ENCODE data around the gene MCTP1.

MCTP1 gene

DNA sequence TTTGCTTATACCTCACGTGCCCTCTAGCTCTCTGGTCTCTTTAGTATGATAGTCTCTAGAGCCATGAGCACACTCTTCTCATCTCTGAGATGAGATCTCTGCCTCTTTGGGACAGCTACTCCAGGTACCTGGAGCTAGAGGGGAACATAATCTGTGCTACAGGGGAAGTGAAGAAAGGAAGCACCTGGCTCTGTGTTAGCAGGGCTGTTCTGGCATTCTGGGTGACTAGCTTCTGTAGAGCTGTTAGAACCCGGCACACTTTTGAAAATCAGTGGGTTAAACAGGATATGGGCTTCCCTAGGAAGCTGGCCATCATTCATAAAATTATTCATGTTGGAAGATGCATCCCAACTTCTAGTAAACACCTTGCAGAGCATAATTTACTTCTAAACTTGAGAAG lies 224.8 kb downstream of the MCTP1 start:
- no peaks in the 10 kb centered on the region for H3K4me1 ChIP-seq (ENCODE audit: control insufficient read depth, insufficient read depth, low read length)
- H3K9me3 ChIP-seq (ENCODE audit: control insufficient read depth, low read length) = no peaks in the 10 kb centered on the region
- no peak overlapping the region for H3K4me3 ChIP-seq (ENCODE audit: low read length)
- no peak overlapping the region for H3K9ac ChIP-seq (ENCODE audit: low read length)
- no peaks in the 10 kb centered on the region for H3K36me3 ChIP-seq (ENCODE audit: control insufficient read depth, insufficient read depth, low read length)
- no peaks in the 10 kb centered on the region for H3K27me3 ChIP-seq (ENCODE audit: control insufficient read depth, insufficient read depth, low read length)

DNA sequence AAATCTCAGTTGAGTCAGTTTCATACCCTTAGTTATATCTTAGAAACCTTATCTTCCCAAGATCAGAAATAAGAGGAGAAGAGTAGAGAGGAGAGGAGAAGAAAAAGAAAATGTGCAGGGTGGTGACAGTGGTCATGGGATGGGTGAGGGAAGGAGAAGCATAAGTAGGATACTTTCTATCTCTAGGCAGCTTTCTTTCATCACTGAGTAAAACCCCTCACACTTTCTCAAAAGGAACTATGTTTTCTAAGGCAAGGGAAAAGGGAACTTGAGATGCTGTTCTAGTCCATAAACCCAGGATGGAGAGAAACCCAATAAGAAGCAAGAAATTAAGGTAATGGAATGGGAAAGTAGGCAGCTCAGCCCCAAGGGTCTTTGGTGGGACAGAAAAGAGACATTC lies 225.3 kb downstream of the MCTP1 start:
- no peaks in the 10 kb centered on the region for H3K27me3 ChIP-seq (ENCODE audit: control insufficient read depth, insufficient read depth, low read length)
- H3K4me1 ChIP-seq (ENCODE audit: control insufficient read depth, insufficient read depth, low read length) = no peaks in the 10 kb centered on the region
- no peaks in the 10 kb centered on the region for H3K36me3 ChIP-seq (ENCODE audit: control insufficient read depth, insufficient read depth, low read length)
- H3K9ac ChIP-seq (ENCODE audit: low read length) = no peak overlapping the region
- H3K9me3 ChIP-seq (ENCODE audit: control insufficient read depth, low read length) = no peaks in the 10 kb centered on the region
- H3K4me3 ChIP-seq (ENCODE audit: low read length) = no peak overlapping the region

GRCh38 chr5:95057615-95058014 lies 227.3 kb downstream of the MCTP1 start:
- no peaks in the 10 kb centered on the region for H3K4me1 ChIP-seq (ENCODE audit: control insufficient read depth, insufficient read depth, low read length)
- no peaks in the 10 kb centered on the region for H3K36me3 ChIP-seq (ENCODE audit: control insufficient read depth, insufficient read depth, low read length)
- H3K27me3 ChIP-seq (ENCODE audit: control insufficient read depth, insufficient read depth, low read length) = no peaks in the 10 kb centered on the region

DNA sequence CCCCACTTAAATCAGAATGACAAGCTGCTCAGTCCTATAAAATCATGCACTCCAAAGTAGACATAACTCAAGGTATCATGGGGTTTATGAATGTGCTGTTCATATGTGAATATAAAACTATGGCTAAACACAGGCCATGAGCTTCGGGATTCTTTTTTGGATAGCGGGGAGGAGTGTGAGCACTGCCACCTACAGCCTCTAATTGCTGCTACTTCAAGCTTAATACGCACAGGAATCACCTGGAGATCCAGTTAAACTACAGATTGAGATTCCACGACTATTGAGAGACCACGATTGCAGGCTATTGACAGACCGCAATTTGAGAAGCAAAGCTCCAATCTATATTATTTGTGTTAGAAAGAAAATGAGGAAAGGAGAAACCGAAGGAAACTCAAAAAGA lies 231.6 kb downstream of the MCTP1 start:
- Histone ChIP-seq H3K4me3 (ENCODE audit: low read length) (no peak overlapping the region), H3K4me1 (ENCODE audit: control insufficient read depth, insufficient read depth, low read length) (no peaks in the 10 kb centered on the region), H3K9me3 (ENCODE audit: control insufficient read depth, low read length) (no peaks in the 10 kb centered on the region), H3K9ac (ENCODE audit: low read length) (no peak overlapping the region), H3K36me3 (ENCODE audit: control insufficient read depth, insufficient read depth, low read length) (no peaks in the 10 kb centered on the region), H3K27me3 (ENCODE audit: control insufficient read depth, insufficient read depth, low read length) (no peaks in the 10 kb centered on the region)

More at GRCh38 chr5:95057615-95058014, 227.3 kb downstream of the MCTP1 start:
- Histone ChIP-seq H3K9me3 (ENCODE audit: control insufficient read depth, low read length) (no peaks in the 10 kb centered on the region), H3K4me3 (ENCODE audit: low read length) (no peak overlapping the region), H3K9ac (ENCODE audit: low read length) (no peak overlapping the region)

DNA sequence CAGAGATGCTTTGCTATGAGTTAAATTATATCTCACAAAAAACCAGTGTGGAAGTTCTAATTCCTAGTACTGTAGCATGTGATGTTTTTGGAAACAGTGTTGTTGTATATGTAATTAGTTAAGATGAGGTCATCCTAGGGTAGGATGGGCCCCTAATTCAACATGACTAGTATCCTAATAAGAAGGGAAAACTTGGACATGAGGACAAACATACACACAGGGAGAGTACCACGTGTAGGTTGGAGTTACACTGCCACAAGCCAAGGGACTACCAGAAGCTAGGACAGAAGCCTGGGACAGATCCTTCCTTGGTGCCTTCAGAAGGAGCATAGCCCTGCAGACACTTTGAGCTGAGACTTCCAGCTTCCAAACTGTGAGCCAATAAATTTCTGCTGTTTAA lies 234.2 kb downstream of the MCTP1 start:
- Histone ChIP-seq H3K4me1 (ENCODE audit: control insufficient read depth, insufficient read depth, low read length) (no peaks in the 10 kb centered on the region), H3K4me3 (ENCODE audit: low read length) (no peak overlapping the region), H3K9ac (ENCODE audit: low read length) (no peak overlapping the region), H3K27me3 (ENCODE audit: control insufficient read depth, insufficient read depth, low read length) (no peaks in the 10 kb centered on the region), H3K36me3 (ENCODE audit: control insufficient read depth, insufficient read depth, low read length) (no peaks in the 10 kb centered on the region), H3K9me3 (ENCODE audit: control insufficient read depth, low read length) (no peaks in the 10 kb centered on the region)

DNA sequence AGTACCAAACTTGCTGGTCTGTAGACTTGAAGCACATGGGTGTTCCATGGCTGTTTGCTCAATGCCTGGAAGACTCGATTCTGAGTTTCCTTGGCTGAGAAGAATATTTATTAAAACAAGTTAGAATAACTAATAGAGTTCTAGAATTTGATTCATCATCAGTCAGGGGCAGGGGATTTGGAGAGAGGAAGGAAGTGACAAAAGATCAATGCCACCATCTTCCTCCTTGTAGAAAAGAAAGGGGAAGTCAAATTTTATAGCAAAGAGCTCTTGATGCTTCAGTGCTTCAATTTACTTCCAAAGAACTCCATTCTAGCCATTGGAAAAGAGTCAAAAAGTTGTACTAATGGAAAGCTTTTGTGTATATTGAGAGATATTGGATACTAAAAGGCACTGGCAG lies 236.3 kb downstream of the MCTP1 start:
- Histone ChIP-seq H3K4me3 (ENCODE audit: low read length) (no peak overlapping the region), H3K9me3 (ENCODE audit: control insufficient read depth, low read length) (no peaks in the 10 kb centered on the region), H3K9ac (ENCODE audit: low read length) (no peak overlapping the region), H3K27me3 (ENCODE audit: control insufficient read depth, insufficient read depth, low read length) (no peaks in the 10 kb centered on the region), H3K4me1 (ENCODE audit: control insufficient read depth, insufficient read depth, low read length) (no peaks in the 10 kb centered on the region), H3K36me3 (ENCODE audit: control insufficient read depth, insufficient read depth, low read length) (no peaks in the 10 kb centered on the region)

- Histone ChIP-seq H3K27me3 (ENCODE audit: control insufficient read depth, insufficient read depth, low read length) (no peaks in the 10 kb centered on the region), H3K9me3 (ENCODE audit: control insufficient read depth, low read length) (no peaks in the 10 kb centered on the region), H3K4me1 (ENCODE audit: control insufficient read depth, insufficient read depth, low read length) (peaks cover 17% of the 10 kb centered on the region), H3K4me3 (ENCODE audit: low read length) (no peak overlapping the region), H3K9ac (ENCODE audit: low read length) (no peak overlapping the region), H3K36me3 (ENCODE audit: control insufficient read depth, insufficient read depth, low read length) (no peaks in the 10 kb centered on the region)
Observed at GRCh38 chr5:95045181-95045965, 239.5 kb downstream of the MCTP1 start.

DNA sequence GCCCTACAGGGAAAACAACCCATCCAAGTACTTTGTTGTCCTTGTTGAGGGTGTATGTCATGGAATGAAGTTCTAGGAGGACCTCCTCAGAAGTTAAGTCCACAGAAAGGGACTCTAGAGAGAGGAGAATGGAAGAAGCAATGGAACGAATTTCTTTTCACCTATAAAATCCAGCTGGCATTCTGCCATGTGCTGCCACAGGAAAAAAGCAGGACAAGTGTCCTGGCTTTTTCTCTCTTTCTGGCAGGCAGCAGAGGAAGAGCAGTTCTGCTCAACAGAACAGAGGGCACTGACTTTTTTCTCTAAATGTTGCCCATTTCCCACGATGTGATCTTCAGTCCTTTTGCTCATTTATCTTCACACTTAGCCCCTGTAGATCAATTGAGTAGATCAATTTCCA lies 240.8 kb downstream of the MCTP1 start:
- Histone ChIP-seq H3K9me3 (ENCODE audit: control insufficient read depth, low read length) (no peaks in the 10 kb centered on the region), H3K27me3 (ENCODE audit: control insufficient read depth, insufficient read depth, low read length) (no peaks in the 10 kb centered on the region), H3K4me3 (ENCODE audit: low read length) (no peak overlapping the region), H3K36me3 (ENCODE audit: control insufficient read depth, insufficient read depth, low read length) (no peaks in the 10 kb centered on the region), H3K4me1 (ENCODE audit: control insufficient read depth, insufficient read depth, low read length) (peaks cover 17% of the 10 kb centered on the region), H3K9ac (ENCODE audit: low read length) (no peak overlapping the region)

DNA sequence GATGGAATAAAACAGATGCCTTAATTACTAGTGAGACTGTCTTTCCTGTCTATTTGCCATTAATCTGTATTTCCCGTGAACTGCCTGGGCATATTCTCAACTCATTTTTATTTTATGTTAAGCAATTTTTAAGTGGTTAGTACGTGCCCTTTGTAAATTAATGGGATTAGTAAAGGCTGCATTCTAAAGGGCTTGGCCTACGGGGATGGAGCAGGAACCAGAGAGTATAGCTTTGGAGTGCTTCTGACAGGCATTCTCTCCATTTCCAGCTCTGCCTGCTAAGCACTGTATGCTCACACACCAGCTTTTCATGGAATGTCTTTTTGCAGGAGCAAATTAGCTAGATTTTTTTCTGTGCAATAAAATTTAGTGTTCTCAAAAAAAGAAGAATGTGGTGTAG lies 241.2 kb downstream of the MCTP1 start:
- Histone ChIP-seq H3K4me1 (ENCODE audit: control insufficient read depth, insufficient read depth, low read length) (peaks cover 17% of the 10 kb centered on the region), H3K9ac (ENCODE audit: low read length) (no peak overlapping the region), H3K4me3 (ENCODE audit: low read length) (no peak overlapping the region), H3K9me3 (ENCODE audit: control insufficient read depth, low read length) (no peaks in the 10 kb centered on the region), H3K27me3 (ENCODE audit: control insufficient read depth, insufficient read depth, low read length) (no peaks in the 10 kb centered on the region), H3K36me3 (ENCODE audit: control insufficient read depth, insufficient read depth, low read length) (no peaks in the 10 kb centered on the region)

DNA sequence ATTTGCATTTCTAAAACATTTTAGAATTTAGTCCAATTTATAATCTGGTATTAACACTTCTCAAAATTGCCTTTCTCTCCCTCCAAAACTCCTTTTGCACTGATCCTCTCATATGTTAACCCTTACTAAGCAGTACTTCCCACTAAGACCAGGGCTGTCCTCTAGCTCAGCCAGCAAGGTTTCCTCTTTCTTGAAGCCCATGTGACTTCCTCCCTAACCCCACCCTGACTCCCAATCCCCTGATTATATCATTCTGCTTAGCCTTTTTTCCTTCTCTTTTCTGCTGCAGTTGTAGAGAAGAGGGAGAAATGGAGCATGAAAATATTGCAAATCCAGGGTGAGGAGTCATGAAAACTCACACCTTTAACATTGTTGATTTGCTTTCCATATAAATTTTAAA lies 241.7 kb downstream of the MCTP1 start:
- H3K9ac ChIP-seq (ENCODE audit: low read length) = no peak overlapping the region
- no peaks in the 10 kb centered on the region for H3K9me3 ChIP-seq (ENCODE audit: control insufficient read depth, low read length)
- H3K27me3 ChIP-seq (ENCODE audit: control insufficient read depth, insufficient read depth, low read length) = no peaks in the 10 kb centered on the region
- H3K4me3 ChIP-seq (ENCODE audit: low read length) = no peak overlapping the region
- no peaks in the 10 kb centered on the region for H3K36me3 ChIP-seq (ENCODE audit: control insufficient read depth, insufficient read depth, low read length)
- peaks cover 17% of the 10 kb centered on the region for H3K4me1 ChIP-seq (ENCODE audit: control insufficient read depth, insufficient read depth, low read length)

GRCh38 chr5:95042037-95042436 lies 242.9 kb downstream of the MCTP1 start:
- Histone ChIP-seq H3K9ac (ENCODE audit: low read length) (no peak overlapping the region), H3K9me3 (ENCODE audit: control insufficient read depth, low read length) (no peaks in the 10 kb centered on the region), H3K4me3 (ENCODE audit: low read length) (no peak overlapping the region), H3K36me3 (ENCODE audit: control insufficient read depth, insufficient read depth, low read length) (no peaks in the 10 kb centered on the region), H3K27me3 (ENCODE audit: control insufficient read depth, insufficient read depth, low read length) (no peaks in the 10 kb centered on the region), H3K4me1 (ENCODE audit: control insufficient read depth, insufficient read depth, low read length) (peaks cover 17% of the 10 kb centered on the region)

GRCh38 chr5:95035891-95036685 lies 248.8 kb downstream of the MCTP1 start:
- H3K4me1 ChIP-seq (ENCODE audit: control insufficient read depth, insufficient read depth, low read length) = no peaks in the 10 kb centered on the region
- no peaks in the 10 kb centered on the region for H3K9me3 ChIP-seq (ENCODE audit: control insufficient read depth, low read length)
- H3K4me3 ChIP-seq (ENCODE audit: low read length) = no peak overlapping the region
- no peaks in the 10 kb centered on the region for H3K27me3 ChIP-seq (ENCODE audit: control insufficient read depth, insufficient read depth, low read length)
- H3K36me3 ChIP-seq (ENCODE audit: control insufficient read depth, insufficient read depth, low read length) = no peaks in the 10 kb centered on the region
- H3K9ac ChIP-seq (ENCODE audit: low read length) = no peak overlapping the region

All from mucosa of stomach (tissue), 1 donor.